HG03565 (cell line): ENCODE measurements around the gene PROC.
"Not testable (repeated sequence)": the region's sequence is repeated elsewhere in the genome, so short reads cannot be mapped to it uniquely, and the experiment has no call there.

Source experiments
- ATAC-seq: cut with Tn5 transposase; IDR thresholded peaks from one replicate; pipeline ENCODE4 v1.9.1; 2021; ENCODE audit warnings: mild to moderate bottlenecking, moderate library complexity; ENCODE audit not compliant: unreplicated experiment

PROC gene

GRCh38 chr2:127425540-127426490 is 7.6 kb downstream of the PROC start:
- no peak for ATAC-seq

- ATAC-seq = no peak
Observed at GRCh38 chr2:127426501-127427354, 8.5 kb downstream of the PROC start.

- no peak for ATAC-seq
Observed at GRCh38 chr2:127427376-127428056, 9.3 kb downstream of the PROC start.

DNA sequence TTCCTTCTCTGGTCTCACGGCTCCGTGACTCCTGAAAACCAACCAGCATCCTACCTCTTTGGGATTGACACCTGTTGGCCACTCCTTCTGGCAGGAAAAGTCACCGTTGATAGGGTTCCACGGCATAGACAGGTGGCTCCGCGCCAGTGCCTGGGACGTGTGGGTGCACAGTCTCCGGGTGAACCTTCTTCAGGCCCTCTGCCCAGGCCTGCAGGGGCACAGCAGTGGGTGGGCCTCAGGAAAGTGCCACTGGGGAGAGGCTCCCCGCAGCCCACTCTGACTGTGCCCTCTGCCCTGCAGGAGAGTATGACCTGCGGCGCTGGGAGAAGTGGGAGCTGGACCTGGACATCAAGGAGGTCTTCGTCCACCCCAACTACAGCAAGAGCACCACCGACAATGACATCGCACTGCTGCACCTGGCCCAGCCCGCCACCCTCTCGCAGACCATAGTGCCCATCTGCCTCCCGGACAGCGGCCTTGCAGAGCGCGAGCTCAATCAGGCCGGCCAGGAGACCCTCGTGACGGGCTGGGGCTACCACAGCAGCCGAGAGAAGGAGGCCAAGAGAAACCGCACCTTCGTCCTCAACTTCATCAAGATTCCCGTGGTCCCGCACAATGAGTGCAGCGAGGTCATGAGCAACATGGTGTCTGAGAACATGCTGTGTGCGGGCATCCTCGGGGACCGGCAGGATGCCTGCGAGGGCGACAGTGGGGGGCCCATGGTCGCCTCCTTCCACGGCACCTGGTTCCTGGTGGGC is 10.0 kb downstream of the PROC start:
- ATAC-seq = no peak

- ATAC-seq = no peak
Observed at GRCh38 chr2:127428815-127429109, 10.5 kb downstream of the PROC start.

GRCh38 chr2:127429291-127429690 is 11.1 kb downstream of the PROC start:
- no peak for ATAC-seq

DNA sequence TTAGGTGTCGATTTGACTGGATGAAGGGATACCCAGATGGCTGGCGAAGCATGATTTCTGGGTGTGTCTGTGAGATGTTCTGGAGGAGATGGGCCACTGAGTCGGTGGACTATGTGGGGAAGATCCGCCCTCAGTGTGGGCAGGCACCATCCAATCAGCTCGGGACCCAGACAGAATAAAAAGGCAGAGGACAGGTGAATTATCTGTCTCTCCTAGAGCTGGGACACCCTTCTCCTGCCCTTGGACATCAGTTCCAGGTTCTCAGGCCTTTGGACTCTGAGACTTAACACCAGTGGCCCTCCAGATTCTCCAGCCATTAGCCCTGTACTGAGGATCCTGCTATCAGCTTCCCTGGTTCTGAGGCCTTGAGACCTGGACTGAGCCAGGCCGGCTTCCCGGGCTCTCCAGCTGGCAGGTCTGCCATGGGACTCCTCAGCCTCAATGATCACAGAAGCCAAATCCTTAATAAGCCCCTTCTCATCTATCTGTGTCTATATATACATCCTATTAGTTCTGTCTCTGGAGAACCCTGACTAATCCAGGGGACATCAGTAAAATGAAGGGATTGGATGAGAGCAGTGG is 11.7 kb downstream of the PROC start:
- ATAC-seq = no peak

GRCh38 chr2:127431408-127432023 is 13.3 kb downstream of the PROC start:
- ATAC-seq = no peak

DNA sequence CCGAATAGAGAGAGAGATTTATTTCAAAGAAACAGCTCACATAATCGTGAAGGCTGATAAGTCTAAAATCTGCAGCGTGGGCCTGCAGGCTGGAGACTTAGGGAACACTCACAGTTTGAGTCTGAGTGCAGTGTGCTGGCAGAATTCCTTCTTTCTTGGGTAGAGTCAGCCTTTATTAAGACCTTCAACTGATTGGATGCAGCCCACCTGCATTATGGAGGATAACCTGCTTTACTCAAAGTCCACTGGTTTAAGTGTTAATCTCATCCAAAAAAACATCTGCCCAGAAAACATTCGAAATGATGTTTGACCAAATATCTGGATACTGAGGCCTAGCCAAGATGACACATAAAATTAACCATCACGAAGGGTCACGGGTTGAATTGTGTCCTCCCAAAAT is 16.3 kb downstream of the PROC start:
- no peak for ATAC-seq

DNA sequence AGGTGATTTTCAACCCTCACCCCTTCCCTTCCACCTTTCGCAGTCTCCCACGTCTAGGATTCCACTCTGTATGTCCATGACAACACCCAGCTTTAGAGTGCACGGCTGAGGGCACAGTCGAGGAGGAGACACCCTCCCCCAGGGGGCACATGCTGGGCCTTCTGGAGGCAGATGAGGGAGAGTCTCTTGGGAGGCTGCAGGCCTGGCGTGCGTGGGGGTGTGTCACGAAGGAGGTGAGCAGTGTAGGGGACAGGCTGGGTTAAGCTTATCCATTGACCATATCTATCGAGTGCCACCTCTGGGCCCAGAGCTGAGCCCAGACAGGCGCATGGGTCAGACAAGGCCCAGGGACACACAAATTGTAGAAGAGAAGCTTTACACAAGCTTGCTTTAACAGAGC is 18.8 kb downstream of the PROC start:
- ATAC-seq = no peak

DNA sequence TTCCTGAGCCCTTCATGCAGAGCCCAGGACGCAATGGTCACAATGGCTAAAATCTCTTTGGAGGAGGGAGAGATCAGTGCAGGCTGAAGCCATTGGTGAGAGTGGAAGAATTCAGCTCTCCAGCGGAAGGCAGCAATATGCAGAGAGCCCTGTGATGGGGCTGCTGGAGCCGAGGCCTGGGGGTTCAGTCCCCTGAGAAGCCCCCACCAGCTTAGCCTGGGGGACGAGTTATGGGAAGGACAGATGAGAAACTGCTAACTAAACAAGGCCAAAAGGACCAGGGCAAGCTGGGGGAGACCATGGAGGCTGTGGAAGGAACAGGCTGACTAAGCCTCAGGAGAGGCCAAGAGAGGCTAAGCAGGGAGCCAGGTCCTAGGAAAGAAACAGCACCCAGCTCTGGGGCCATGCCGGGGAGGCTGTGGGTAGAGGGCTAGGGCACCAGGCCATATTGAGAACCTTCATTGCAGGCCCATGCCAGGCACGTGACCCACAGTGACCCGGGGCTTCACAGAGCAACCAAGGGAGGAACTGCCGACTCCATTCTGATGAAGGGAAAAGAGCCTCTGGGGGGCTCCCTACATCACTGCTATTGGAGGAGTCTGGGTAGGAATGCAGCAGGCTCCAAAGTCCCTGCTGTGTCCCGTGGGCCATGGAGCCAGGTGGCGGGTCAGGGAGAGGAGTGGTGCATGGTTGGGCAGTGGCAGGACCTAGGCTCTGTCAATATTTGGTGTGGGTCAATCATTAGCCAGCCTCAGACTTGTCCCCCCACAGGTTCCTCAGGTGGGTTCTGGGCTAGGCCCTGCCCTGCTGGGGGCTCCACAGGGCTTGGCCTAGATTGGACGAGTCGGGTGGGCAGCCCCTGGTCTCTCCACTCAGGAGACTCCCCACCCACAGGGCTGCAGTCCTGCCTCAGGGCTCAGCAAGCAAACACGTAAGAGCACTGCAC is 19.8 kb downstream of the PROC start:
- ATAC-seq = no peak

DNA sequence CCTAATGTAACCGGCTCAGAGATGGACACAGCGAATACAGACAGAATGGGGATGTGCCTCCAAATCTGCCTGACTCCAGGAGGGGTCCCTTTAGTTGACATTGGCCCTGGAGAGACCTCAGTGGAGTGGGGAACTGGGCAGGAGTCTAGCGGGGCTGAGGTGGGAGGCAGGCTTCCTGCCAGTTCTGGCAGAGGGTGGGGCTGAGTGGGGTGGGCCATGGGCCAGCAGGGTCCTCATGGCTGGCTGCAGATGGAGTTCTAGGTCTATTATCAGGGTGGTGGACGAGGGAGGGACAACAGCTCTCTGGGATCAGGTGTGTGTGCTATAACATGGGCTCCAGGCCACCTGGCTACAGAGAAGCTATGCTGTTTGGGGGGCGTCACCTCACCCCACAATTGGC is 21.1 kb downstream of the PROC start:
- no peak for ATAC-seq

- ATAC-seq = no peak
Observed at GRCh38 chr2:127448526-127448925, 30.3 kb downstream of the PROC start.

DNA sequence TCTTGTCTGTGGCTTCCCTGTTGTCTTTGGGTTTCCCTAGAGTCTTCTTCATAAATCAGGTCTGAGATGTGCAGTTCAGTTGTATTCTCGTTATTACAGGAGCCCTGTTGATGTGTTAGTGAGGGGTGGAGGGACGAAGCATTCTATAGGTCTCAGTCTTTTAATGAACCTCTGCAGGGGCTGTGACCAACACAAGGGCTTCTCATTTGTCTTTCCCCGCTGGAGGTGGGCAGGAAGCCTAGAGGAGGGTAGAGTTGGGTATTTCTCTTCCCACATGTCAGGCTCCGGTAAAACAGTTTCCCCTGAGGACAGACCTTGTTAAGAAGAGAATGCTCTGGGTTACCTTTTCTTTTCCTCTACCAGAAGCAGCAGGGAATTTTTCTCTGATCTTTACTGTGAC is 31.2 kb downstream of the PROC start:
- no peak for ATAC-seq

GRCh38 chr2:127449898-127450297 is 31.7 kb downstream of the PROC start:
- no peak for ATAC-seq

- ATAC-seq = no peak
Observed at GRCh38 chr2:127451981-127452380, 33.8 kb downstream of the PROC start.

GRCh38 chr2:127452423-127452822 is 34.2 kb downstream of the PROC start:
- not testable (repeated sequence) for ATAC-seq

DNA sequence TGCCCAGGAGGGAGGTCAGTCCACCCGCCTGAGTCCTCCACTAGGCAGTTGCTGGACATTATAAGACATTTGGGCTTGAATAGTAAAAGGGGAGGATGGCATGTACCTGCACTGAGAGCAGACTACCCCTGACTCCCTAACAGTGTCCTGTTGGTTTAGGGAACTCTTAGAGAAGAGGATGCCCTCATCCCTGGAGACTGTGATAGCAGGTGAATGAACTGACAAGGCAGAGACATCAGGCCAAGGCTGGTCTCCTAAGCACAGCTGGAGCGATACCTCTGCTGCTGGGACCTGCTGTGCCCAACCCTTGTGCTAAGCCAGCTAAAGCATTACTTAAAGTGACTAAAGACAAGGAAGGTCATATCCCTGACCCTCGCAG is 34.8 kb downstream of the PROC start:
- no peak for ATAC-seq
